GM18867 (cell line): Measurements from ENCODE around the gene CD247.
A peak's percentile ranks its signal among the peaks of the same experiment; 100 is the strongest.
"Not testable (repeated sequence)": the region's sequence is repeated elsewhere in the genome, so short reads cannot be mapped to it uniquely, and the experiment has no call there.

ENCODE experiments used
- ATAC-seq: cut with Tn5 transposase; IDR thresholded peaks from one replicate; pipeline ENCODE4 v1.9.1; 2021; ENCODE audit warnings: mild to moderate bottlenecking, moderate library complexity; ENCODE audit not compliant: unreplicated experiment

The CD247 gene

GRCh38 chr1:167518331-167518700 lies at the start of gene CD247:
TSS of gene CD247 (minus strand) at chr1:167518529. CDS start at chr1:167518465, 64 bp downstream.
- no peak for ATAC-seq

- ATAC-seq = no peak
Observed at GRCh38 chr1:167567663-167568062, 49.3 kb upstream of the CD247 start.

GRCh38 chr1:167566766-167567165 lies 48.4 kb upstream of the CD247 start:
- ATAC-seq = no peak

- no peak for ATAC-seq
Observed at GRCh38 chr1:167565922-167566321, 47.6 kb upstream of the CD247 start.

GRCh38 chr1:167564612-167565270 lies 46.4 kb upstream of the CD247 start:
- ATAC-seq = no peak

- no peak for ATAC-seq
Observed at GRCh38 chr1:167563579-167564246, 45.4 kb upstream of the CD247 start.

- no peak for ATAC-seq
Observed at GRCh38 chr1:167562702-167563101, 44.4 kb upstream of the CD247 start.

GRCh38 chr1:167561753-167562152 lies 43.4 kb upstream of the CD247 start:
- ATAC-seq = no peak

GRCh38 chr1:167555971-167556714 lies 37.8 kb upstream of the CD247 start:
- no peak for ATAC-seq

GRCh38 chr1:167555072-167555471 lies 36.7 kb upstream of the CD247 start:
- not testable (repeated sequence) for ATAC-seq

- peak; percentile 22 for ATAC-seq
Observed at GRCh38 chr1:167554028-167554779, 35.9 kb upstream of the CD247 start.

- peak; percentile 99 for ATAC-seq
Observed at GRCh38 chr1:167553136-167554027, 35.1 kb upstream of the CD247 start, which contains the start of gene CREG1. TSS of gene CREG1 (minus strand) at chr1:167553762.

GRCh38 chr1:167551362-167551761 lies 33.0 kb upstream of the CD247 start:
- ATAC-seq = no peak

- ATAC-seq = no peak
Observed at GRCh38 chr1:167548059-167548932, 30.0 kb upstream of the CD247 start.

- no peak for ATAC-seq
Observed at GRCh38 chr1:167546935-167547334, 28.6 kb upstream of the CD247 start.

- ATAC-seq = no peak
Observed at GRCh38 chr1:167545349-167545748, 27.0 kb upstream of the CD247 start.

GRCh38 chr1:167544447-167545093 lies 26.2 kb upstream of the CD247 start:
- no peak for ATAC-seq

- ATAC-seq = no peak
Observed at GRCh38 chr1:167543199-167543990, 25.1 kb upstream of the CD247 start.
